IMR-90 (cell line): ENCODE measurements around the gene HTT. TPM values are rescaled to one million over a fixed set of nuclear protein-coding genes. Genes with fewer than 3 reads are reported as not detected.

Experiments used
- ATAC-seq: fragments of 200-7000 bp; cut with Tn5 transposase; 2 replicates; pipeline ENCODE4 v1.9.1; 2020; ENCODE audit warnings: low read depth, mild to moderate bottlenecking, moderate library complexity
- BruUV-seq: library from RNA; stranded (reverse); fragments of 400-500 nt; replicated peaks from 2 replicates; lab custom pipeline; 2021; lab: Mats Ljungman, UMichigan
- CTCF ChIA-PET: fragments of 300-600 bp; formaldehyde crosslinking; extraction: SDS; loops from one replicate; lab custom pipeline; 2021; ENCODE audit warnings: antibody characterized with exemption; lab: Yijun Ruan, JAX
- POLR2A ChIA-PET: fragments of 300-600 bp; sonication (Branson Sonifier 250); formaldehyde crosslinking; loops from one replicate; lab custom pipeline; 2022; ENCODE audit warnings: antibody characterized with exemption; ENCODE audit not compliant: unreplicated experiment; lab: Charles Lee
- DNase-seq: peaks from one replicate; pipeline ENCODE4 v3.0.0; 2013
- H2AFZ ChIP-seq: replicated peaks from 2 replicates; pipeline ENCODE3; 2013; ENCODE audit warnings: low read length, mild to moderate bottlenecking; ENCODE audit not compliant: poor library complexity
- H2AK5ac ChIP-seq: 2 replicates; pipeline ENCODE4 v1.6.1; 2013; ENCODE audit warnings: low read depth, low read length, inconsistent platforms
- H2AK9ac ChIP-seq: replicated peaks from 2 replicates; pipeline ENCODE3; 2013; ENCODE audit warnings: mild to moderate bottlenecking, low read depth, low read length, moderate library complexity; ENCODE audit not compliant: poor library complexity
- H2BK120ac ChIP-seq: 2 replicates; pipeline ENCODE4 v1.6.1; 2013; ENCODE audit warnings: low read depth, low read length, inconsistent platforms
- H2BK15ac ChIP-seq: 3 replicates; pipeline ENCODE4 v1.6.1; 2013; ENCODE audit warnings: low read depth, low read length, inconsistent platforms
- H2BK20ac ChIP-seq: 2 replicates; pipeline ENCODE4 v1.6.1; 2013; ENCODE audit warnings: low read depth, mild to moderate bottlenecking, inconsistent platforms, low read length, moderate library complexity
- H2BK5ac ChIP-seq: 2 replicates; pipeline ENCODE4 v1.6.1; 2013; ENCODE audit warnings: mild to moderate bottlenecking, low read depth, low read length, inconsistent platforms; ENCODE audit not compliant: poor library complexity, severe bottlenecking
- H3K14ac ChIP-seq: replicated peaks from 2 replicates; pipeline ENCODE4 v1.6.1; 2013; ENCODE audit warnings: low read depth, low read length, inconsistent platforms
- H3K18ac ChIP-seq: 2 replicates; pipeline ENCODE4 v1.6.1; 2013; ENCODE audit warnings: low read depth, low read length, control low read depth
- H3K23ac ChIP-seq: 2 replicates; pipeline ENCODE4 v1.6.1; 2013; ENCODE audit warnings: low read depth, low read length, inconsistent platforms
- H3K27ac ChIP-seq: 2 replicates; pipeline ENCODE4 v1.5.1; 2013; ENCODE audit warnings: mild to moderate bottlenecking, control low read depth, low read length; ENCODE audit not compliant: insufficient read depth
- H3K27me3 ChIP-seq: 2 replicates; pipeline ENCODE4 v1.6.1; 2013; ENCODE audit warnings: low read length; ENCODE audit not compliant: control insufficient read depth, insufficient read depth
- H3K36me3 ChIP-seq: 2 replicates; pipeline ENCODE4 v1.6.1; 2013; ENCODE audit warnings: low read length, mixed read lengths; ENCODE audit not compliant: control insufficient read depth, insufficient read depth
- H3K4ac ChIP-seq: 2 replicates; pipeline ENCODE4 v1.6.1; 2013; ENCODE audit warnings: low read depth, low read length, inconsistent platforms
- H3K4me1 ChIP-seq: 2 replicates; pipeline ENCODE4 v1.6.1; 2013; ENCODE audit warnings: low read length, mixed read lengths; ENCODE audit not compliant: control insufficient read depth, insufficient read depth
- H3K4me2 ChIP-seq: 2 replicates; pipeline ENCODE4 v1.6.1; 2013; ENCODE audit warnings: low read depth, mild to moderate bottlenecking, control low read depth, low read length, moderate library complexity
- H3K4me3 ChIP-seq: 2 replicates; pipeline ENCODE4 v1.5.1; 2013; ENCODE audit warnings: low read depth, mild to moderate bottlenecking, control low read depth, low read length, moderate library complexity; ENCODE audit not compliant: insufficient read depth
- H3K56ac ChIP-seq: 2 replicates; pipeline ENCODE4 v1.6.1; 2013; ENCODE audit warnings: low read length, inconsistent platforms; ENCODE audit not compliant: insufficient read depth; ENCODE audit errors: extremely low read depth
- H3K79me1 ChIP-seq, 2 experiments: 2 replicates each; pipeline ENCODE4 v1.6.1; 2013; ENCODE audit warnings: low read length in 2 of 2, inconsistent platforms in 1 of 2, low read depth in 1 of 2
- H3K9ac ChIP-seq: 2 replicates; pipeline ENCODE4 v1.6.1; 2013; ENCODE audit warnings: low read depth, low read length, control low read depth
- H3K9me1 ChIP-seq: 2 replicates; pipeline ENCODE4 v1.6.1; 2013; ENCODE audit warnings: low read length, inconsistent platforms; ENCODE audit not compliant: insufficient read depth
- H3K9me3 ChIP-seq: 2 replicates; pipeline ENCODE4 v1.6.1; 2013; ENCODE audit warnings: low read length; ENCODE audit not compliant: control insufficient read depth, insufficient read depth
- H4K20me1 ChIP-seq: 2 replicates; pipeline ENCODE4 v1.6.1; 2013; ENCODE audit warnings: low read length, inconsistent platforms; ENCODE audit not compliant: insufficient read depth
- H4K5ac ChIP-seq: 2 replicates; pipeline ENCODE4 v1.6.1; 2013; ENCODE audit warnings: mild to moderate bottlenecking, low read depth, low read length, control low read depth
- H4K8ac ChIP-seq, 2 experiments: 2 replicates each; pipeline ENCODE4 v1.6.1; 2013; ENCODE audit warnings: low read depth in 2 of 2, low read length in 2 of 2, control low read depth in 1 of 2, inconsistent platforms in 1 of 2
- H4K91ac ChIP-seq: 2 replicates; pipeline ENCODE4 v1.6.1; 2013; ENCODE audit warnings: low read depth, low read length, inconsistent platforms; ENCODE audit not compliant: insufficient read depth
- CEBPB ChIP-seq: IDR thresholded peaks from 2 replicates; pipeline ENCODE4 v1.6.1; 2012; ENCODE audit warnings: low read depth, low read length, improper control_type of control experiment
- MAFK ChIP-seq: IDR thresholded peaks from 2 replicates; pipeline ENCODE4 v1.6.1; 2012; ENCODE audit warnings: low read depth, low read length, improper control_type of control experiment
- MAZ ChIP-seq: IDR thresholded peaks from 2 replicates; pipeline ENCODE4 v1.6.1; 2012; ENCODE audit warnings: low read depth, mild to moderate bottlenecking, low read length, improper control_type of control experiment, moderate library complexity, borderline replicate concordance
- RCOR1 ChIP-seq: IDR thresholded peaks from 2 replicates; pipeline ENCODE4 v1.6.1; 2012; ENCODE audit warnings: mild to moderate bottlenecking, low read length, improper control_type of control experiment; ENCODE audit not compliant: insufficient replicate concordance
- WGBS, 2 experiments: methylation state at CpG; one replicate each; pipeline versions ENCODE4 v1.1.5 to v1.1.7; 2013; ENCODE audit warnings: missing lambda C conversion rate in 2 of 2; ENCODE audit not compliant: insufficient read length in 1 of 2; ENCODE audit errors: extremely low coverage in 2 of 2; 5-methylcytosine and 5-hydroxymethylcytosine counted together
- dilution Hi-C: fragments of 300-500 bp; cut with HindIII; formaldehyde crosslinking; loops from one replicate; pipeline ENCODE4 v1.14.3; 2018; ENCODE audit warnings: low sequenced_read_pairs; ENCODE audit not compliant: unreplicated experiment
- in situ Hi-C: fragments of 300-500 bp; cut with MboI; formaldehyde crosslinking; loops from 3 replicates; pipeline ENCODE4 v1.14.3; 2019; ENCODE audit warnings: low sequenced_read_pairs, inconsistent platforms, mixed read lengths
- intact Hi-C: fragments of 100-400 bp; cut with micrococcal nuclease; formaldehyde crosslinking; loops from 2 replicates; pipeline ENCODE4 v1.10.0; 2022
- polyA plus RNA-seq, 3 experiments: library from polyadenylated mRNA; depleted of rRNA; stranded (reverse); fragments of >200 nt; gene quantifications; 2 replicates each; pipeline ENCODE4 v1.2.3, GENCODE V29; 2012; ENCODE audit warnings: low replicate concordance in 1 of 3
- total RNA-seq: library from RNA; depleted of rRNA; stranded (reverse); fragments of >200 nt; gene quantifications from 2 replicates; pipeline ENCODE4 v1.2.3, GENCODE V29; 2012

The HTT gene
- total and polyA plus RNA-seq, 2 of the 4 experiments (the other 2 are of a cell fraction) = 11.6 to 14.3 TPM

DNA sequence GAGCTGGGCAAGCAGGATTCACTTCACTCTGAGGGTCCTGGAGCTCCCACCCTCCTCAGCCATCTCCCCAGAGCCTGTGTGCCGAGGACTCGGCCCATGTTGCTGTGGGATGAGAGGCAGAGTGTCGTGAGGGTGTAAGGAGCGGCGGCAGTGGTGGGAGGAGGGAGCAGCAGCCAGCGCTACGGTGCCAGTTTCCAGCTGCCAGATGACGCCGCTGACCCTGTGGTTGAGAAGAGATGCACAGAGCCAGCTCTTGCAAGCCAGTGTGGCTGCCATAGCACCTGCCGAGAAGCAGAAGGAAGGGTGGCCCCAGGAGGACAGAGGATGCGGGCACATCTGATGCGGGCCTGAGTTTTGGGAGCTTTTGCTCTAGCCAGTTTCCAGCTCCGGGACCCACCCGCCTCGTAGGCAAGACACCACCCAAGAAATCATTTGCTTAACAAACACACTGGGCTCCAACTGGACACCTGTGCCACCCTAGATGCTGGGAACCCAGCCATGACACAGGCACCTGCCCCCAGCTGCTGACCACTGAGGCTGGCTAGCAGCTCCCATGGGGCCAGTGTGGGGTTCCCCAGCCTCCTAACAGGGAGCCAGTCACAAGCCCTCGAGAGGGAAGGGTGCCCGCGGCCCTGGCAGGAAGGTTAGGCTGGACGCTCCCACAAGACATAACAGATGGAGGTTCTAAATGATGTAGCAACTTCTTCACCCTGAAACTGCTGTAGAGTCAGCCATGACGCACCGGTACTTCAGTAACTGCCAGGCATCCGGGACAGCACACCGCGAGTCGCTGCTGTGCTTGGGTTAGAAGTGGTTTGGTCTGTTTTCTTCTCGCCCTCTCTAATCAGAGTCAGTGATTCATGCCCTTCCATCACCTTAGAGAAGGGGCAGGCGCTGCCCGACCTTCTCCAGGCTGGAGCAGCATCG lies 183.3 kb downstream of the HTT start:
- Histone ChIP-seq H2AK5ac (no peak overlapping the region), H3K18ac (no peak overlapping the region), H3K4me1 (no peaks in the 10 kb centered on the region), H3K9me3 (no peaks in the 10 kb centered on the region), H3K27ac (no peak overlapping the region), H4K8ac (no peak overlapping the region), H3K9ac (no peak overlapping the region), H4K91ac (no peak overlapping the region), H3K4me3 (no peak overlapping the region), H3K36me3 (no peaks in the 10 kb centered on the region), H3K56ac (no peak overlapping the region), H3K79me1 (no peaks in the 10 kb centered on the region), H4K20me1 (no peaks in the 10 kb centered on the region), H2BK20ac (no peak overlapping the region), H3K14ac (no peak overlapping the region), H2AFZ (peak overlapping the region; percentile 67), H3K23ac (no peak overlapping the region), H2BK15ac (no peak overlapping the region), H2BK5ac (no peak overlapping the region), H3K9me1 (no peaks in the 10 kb centered on the region), H3K4ac (no peak overlapping the region), H2AK9ac (no peak overlapping the region), H2BK120ac (no peak overlapping the region), H3K4me2 (no peak overlapping the region), H3K27me3 (peaks cover 7% of the 10 kb centered on the region), H4K5ac (no peak overlapping the region)
- CTCF ChIA-PET = no interaction called here
- intact Hi-C loops (no loop called here), dilution Hi-C loops (no loop called here), in situ Hi-C loops (no loop called here)
- BruUV-seq = no TSS peak
- WGBS, 2 experiments = 96% methylated on average over 4 of the region's 29 CpGs; no CpG with 5 or more reads in 1 of the 2 experiments
- POLR2A ChIA-PET = no interaction called here
- TF ChIP-seq MAFK (no peak), RCOR1 (peak; percentile 62), MAZ (no peak), CEBPB (peak; percentile 67)
- DNase-seq = peak; percentile 74
- ATAC-seq = peak; percentile 82
